Mononuclear cell (primary cell): ENCODE results near the gene WSCD1. TPM values are rescaled to one million over a fixed set of nuclear protein-coding genes. Genes with fewer than 3 reads are reported as not detected.

ENCODE experiments used
- H3K27me3 ChIP-seq: 2 replicates; pipeline ENCODE4 v1.6.0; 2011; ENCODE audit warnings: low read length, control low read depth; ENCODE audit not compliant: insufficient read depth
- H3K4me1 ChIP-seq: 2 replicates; pipeline ENCODE4 v1.5.1; 2011; ENCODE audit warnings: mild to moderate bottlenecking, low read length, control low read depth; ENCODE audit not compliant: insufficient read depth
- H3K4me3 ChIP-seq: 2 replicates; pipeline ENCODE4 v1.5.1; 2011; ENCODE audit warnings: mild to moderate bottlenecking, low read length, moderate library complexity
- H3K9me3 ChIP-seq: 2 replicates; pipeline ENCODE4 v1.5.1; 2011; ENCODE audit warnings: low read depth, mild to moderate bottlenecking, control low read depth, low read length
- total RNA-seq: library from RNA; depleted of rRNA; stranded (reverse); fragments of >200 nt; gene quantifications from one replicate; pipeline ENCODE4 v1.2.3, GENCODE V29; 2012

Gene WSCD1
- total RNA-seq, 1 donor = 0.21 TPM

DNA sequence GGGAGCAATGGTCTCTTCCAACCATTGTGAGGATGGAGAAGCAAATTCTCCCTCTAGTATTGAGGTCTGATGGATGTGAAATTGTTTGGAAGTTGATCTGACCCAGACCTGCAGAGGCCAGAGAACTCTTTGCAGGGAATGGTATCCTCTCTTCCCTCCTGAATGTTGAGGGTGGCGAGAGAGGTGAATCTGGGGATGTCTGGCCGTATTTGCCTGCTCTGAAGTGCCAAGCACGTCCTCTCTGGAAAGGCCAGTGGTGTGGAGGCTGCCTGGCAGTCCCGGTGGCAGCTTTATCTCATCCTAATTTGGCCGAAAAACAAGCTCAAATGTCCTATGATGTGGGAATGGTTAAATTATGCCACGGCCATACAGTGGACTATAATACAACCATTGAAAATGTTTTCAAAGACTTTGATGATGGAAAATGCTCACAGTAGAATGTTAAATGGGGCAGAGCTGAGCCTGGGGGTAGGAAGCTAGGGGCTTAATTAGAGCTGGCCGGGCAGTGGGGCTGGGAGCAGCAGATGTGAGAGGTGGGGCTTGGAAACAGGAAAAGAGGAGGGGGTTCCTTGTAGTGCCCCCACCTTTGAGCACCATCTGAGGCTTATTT, 30.8 kb downstream of the WSCD1 start:
- H3K27me3 ChIP-seq = no peaks in the 10 kb centered on the region
- H3K9me3 ChIP-seq = no peaks in the 10 kb centered on the region
- no peaks in the 10 kb centered on the region for H3K4me1 ChIP-seq
- H3K4me3 ChIP-seq = no peak overlapping the region

DNA sequence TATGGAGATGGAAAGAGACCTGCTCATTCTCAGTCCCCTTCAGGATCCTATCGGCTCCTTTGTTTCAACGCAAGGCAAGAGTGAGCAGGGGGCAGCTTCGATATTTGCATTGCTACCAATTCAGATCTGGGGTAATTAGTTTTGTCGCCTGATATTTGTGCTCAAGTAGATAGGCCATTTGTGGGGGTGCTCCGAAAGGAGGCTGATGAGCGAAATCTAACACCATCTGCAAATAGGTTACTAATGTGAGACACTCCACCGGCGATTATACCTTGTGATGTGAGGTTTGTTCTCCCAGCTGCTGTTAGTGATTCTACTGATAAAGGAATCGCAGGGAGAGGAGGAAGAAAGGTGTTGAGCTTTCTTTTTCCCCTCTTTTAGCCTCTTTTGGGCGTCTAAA, 31.5 kb downstream of the WSCD1 start:
- Histone ChIP-seq H3K4me1 (no peaks in the 10 kb centered on the region), H3K4me3 (no peak overlapping the region), H3K9me3 (no peaks in the 10 kb centered on the region), H3K27me3 (no peaks in the 10 kb centered on the region)

DNA sequence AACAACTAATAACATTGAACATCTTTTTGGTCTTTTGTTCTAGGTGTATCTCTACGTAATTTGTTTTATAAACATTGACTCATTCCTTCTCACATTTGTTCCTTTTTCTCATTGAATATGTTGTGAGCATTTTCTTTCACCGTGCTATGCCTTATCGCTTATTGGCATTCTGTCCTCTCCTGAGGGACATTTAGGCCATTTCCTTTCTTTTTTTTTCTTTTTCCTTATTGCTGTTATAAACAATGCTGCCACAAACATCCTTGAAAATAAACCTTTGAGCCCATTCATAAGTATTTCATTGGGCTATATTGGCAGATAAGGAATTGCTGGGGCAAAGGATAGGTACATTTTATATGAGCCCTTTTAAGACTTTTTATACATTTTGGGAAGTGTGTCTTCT, 32.4 kb downstream of the WSCD1 start:
- Histone ChIP-seq H3K4me1 (no peaks in the 10 kb centered on the region), H3K27me3 (no peaks in the 10 kb centered on the region), H3K9me3 (no peaks in the 10 kb centered on the region), H3K4me3 (no peak overlapping the region)

DNA sequence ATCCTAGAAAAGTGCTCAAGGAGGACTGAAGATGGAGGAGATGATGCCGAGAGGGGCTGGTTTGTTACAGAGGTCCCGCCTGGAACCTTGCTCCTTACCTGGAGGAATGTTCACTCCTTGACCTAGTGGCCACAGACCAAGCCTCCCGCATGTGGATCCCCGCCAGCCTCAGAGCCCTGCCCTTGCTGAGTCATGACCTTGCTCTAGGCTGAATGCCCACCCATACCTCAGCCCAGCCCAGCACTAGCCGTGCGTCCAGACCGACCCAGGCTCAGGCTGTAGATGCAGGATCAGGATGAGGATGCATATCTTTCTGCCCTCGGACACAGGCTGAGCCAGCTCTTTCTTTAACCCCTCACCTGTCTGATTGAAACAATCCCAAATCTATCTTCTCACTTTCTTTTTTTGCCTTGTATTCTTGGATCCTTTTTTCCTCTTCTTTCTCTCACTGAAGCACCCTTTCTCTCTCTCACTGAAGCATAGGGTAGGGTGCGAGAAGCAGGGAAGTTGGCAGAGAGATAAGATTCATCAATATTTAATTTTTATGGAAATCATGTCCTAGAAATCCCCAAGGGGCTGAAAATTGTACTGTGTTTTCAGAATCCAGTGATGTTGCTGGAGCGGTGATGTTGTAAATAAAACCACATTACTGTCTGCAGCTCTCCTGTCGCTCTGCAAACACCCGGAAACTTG, 34.9 kb downstream of the WSCD1 start:
- H3K4me3 ChIP-seq = no peak overlapping the region
- no peaks in the 10 kb centered on the region for H3K9me3 ChIP-seq
- H3K27me3 ChIP-seq = no peaks in the 10 kb centered on the region
- no peaks in the 10 kb centered on the region for H3K4me1 ChIP-seq

DNA sequence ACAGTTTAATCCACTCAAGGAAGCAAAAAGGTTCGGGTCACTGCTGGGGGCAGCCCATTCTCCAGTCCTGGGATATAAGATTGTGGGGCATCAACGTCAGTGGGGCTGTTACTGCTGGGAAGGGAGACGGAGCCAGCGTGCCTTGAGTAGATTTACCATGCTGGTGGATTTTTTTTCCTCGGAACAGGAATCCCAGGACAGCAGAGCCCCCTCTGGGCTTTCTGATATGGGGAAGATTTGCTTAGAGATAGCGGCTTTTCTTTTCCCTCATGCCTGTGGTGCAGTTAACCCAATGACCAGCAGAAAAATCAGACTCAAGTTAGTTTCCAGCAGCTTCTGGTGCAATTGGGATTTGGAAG, 35.4 kb downstream of the WSCD1 start:
- Histone ChIP-seq H3K4me1 (no peaks in the 10 kb centered on the region), H3K4me3 (no peak overlapping the region), H3K27me3 (no peaks in the 10 kb centered on the region), H3K9me3 (no peaks in the 10 kb centered on the region)

DNA sequence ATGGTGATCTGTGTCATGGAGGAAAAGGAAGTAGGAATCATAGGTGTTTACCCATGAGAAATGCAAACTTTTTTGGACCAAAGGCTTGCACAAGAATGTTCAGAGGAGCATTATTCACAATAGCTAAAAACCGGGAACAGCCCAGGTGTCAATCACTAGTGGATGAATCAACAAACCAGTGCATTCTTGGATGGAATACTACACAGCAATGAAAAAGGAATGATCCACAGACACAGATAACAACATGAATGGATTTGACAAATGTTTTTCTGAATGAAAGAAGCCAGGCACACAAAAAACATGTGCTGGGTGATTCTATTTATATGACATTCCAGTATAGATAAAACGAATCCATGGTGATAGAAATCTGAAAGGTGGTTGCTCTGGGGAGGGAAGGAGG, 36.0 kb downstream of the WSCD1 start:
- H3K27me3 ChIP-seq = no peaks in the 10 kb centered on the region

DNA sequence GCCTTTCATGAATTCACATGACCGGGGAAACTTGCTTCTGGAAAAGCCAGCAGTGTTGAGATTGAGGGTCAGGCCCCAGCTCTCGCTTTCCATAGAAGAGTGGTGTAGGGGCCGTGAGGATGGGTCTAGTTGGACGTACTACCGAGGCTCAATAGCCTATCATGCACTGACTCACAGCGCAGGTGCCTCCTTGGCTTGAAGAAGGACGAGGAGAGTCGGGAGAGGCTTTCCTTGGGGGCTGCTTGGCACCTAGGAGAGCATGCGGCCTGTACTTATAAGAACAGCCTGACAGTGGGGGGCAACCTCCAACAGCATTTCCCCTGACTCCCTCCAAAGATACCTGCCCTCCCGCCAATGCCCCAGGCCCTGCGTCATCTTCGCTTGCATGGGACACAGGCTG, 37.6 kb downstream of the WSCD1 start:
- no peak overlapping the region for H3K4me3 ChIP-seq
- H3K27me3 ChIP-seq = no peaks in the 10 kb centered on the region
- no peaks in the 10 kb centered on the region for H3K9me3 ChIP-seq

More for the DNA sequence above, 36.0 kb downstream of the WSCD1 start:
- Histone ChIP-seq H3K9me3 (no peaks in the 10 kb centered on the region), H3K4me1 (no peaks in the 10 kb centered on the region), H3K4me3 (no peak overlapping the region)

DNA sequence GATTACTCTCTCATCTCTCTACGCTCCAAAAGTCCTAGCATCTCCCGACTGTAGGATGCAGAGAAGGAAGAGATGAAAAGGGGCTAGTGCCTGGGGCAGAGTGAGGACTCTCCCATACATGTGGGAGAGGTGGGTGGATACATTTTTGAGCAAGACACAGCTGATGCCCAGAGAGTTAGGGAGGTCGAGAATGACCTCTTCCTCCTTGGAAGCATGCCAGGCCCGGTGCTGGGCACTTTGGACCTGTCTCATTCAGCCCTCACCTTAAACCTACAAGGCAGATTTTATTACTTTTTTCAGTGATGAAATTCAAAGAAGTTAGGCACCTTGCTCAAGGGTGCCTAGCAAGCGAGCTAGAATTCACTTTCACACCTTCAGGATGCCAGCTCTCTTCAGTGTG, 38.2 kb downstream of the WSCD1 start:
- Histone ChIP-seq H3K4me1 (no peaks in the 10 kb centered on the region), H3K4me3 (no peak overlapping the region), H3K9me3 (no peaks in the 10 kb centered on the region), H3K27me3 (no peaks in the 10 kb centered on the region)

More for the DNA sequence above, 37.6 kb downstream of the WSCD1 start:
- H3K4me1 ChIP-seq = no peaks in the 10 kb centered on the region

DNA sequence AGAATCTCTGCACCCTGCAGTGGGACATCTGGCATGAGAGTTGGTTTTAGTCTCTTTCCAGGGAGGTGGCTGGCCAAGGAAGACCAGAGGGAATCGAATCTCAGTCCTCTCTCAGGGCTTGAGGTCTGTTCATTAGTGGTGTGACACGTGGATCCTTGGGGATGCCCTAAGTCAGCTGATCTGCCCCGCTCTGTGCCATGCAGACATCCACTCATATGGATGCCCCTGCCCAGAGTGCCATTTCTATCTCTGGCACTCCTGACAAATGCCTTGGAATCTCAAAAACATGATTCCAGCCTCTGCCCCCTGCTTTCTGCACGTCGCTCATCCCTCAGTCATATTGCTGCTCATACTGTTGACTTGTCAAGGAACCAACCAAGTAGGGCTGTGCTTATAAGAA, 38.8 kb downstream of the WSCD1 start:
- H3K4me3 ChIP-seq = no peak overlapping the region

DNA sequence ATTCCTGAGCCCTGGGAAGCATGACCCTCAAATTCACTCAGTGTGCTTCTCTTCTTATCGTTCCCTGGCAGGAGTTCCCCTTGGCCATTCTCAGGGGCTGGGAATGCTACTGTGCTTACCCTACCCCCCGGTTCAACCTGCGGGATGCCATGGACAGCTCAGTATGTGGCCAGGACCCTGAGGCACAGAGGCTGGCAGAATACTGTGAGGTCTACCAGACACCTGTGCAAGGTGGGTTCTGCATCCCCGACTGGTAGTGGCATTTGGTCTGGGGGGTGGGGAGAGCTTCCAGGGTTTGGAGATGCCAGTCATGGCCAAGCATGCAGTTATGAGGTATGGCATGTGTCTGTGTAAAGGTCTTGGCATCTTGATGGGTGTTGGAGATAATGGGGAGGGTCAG, 39.4 kb downstream of the WSCD1 start:
- Histone ChIP-seq H3K4me3 (no peak overlapping the region), H3K9me3 (no peaks in the 10 kb centered on the region), H3K4me1 (no peaks in the 10 kb centered on the region), H3K27me3 (no peaks in the 10 kb centered on the region)

More for the DNA sequence above, 38.8 kb downstream of the WSCD1 start:
- H3K27me3 ChIP-seq = no peaks in the 10 kb centered on the region
- no peaks in the 10 kb centered on the region for H3K9me3 ChIP-seq
- H3K4me1 ChIP-seq = no peaks in the 10 kb centered on the region

DNA sequence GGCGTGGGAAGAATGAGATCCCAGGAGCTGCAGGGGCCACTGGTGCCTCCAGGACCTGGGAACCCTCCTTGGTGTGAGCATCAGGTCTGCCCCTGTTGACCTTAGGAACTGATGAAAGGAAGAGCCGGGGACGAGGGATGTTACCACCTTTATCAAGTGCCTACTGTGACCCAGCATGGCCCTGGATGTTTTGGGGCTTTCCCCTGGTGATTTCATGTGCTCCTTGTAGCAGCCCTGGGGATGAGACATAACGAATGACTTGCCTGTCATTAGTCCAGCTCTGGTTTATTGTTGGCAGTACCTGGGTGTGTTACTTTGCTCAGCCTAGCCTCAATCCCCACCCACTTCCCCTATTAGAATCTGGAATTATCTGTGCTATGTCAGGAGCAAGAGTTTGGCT, 39.9 kb downstream of the WSCD1 start:
- Histone ChIP-seq H3K4me1 (no peaks in the 10 kb centered on the region), H3K4me3 (no peak overlapping the region), H3K9me3 (no peaks in the 10 kb centered on the region), H3K27me3 (no peaks in the 10 kb centered on the region)

DNA sequence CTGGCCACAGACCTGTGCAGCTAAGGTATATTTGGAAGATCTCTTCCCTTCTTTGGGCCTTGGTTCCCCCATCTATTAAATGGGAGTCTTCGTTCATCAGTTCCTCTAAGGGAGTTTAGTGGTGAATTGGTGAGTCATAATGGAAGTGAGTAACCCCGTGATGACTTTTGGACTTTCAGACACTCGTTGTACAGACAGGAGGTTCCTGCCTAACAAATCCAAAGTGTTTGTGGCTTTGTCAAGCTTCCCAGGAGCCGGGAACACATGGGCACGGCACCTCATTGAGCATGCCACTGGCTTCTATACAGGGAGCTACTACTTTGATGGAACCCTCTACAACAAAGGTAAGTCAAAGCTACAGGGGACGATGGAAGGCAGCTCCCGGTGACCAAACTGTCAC, 40.4 kb downstream of the WSCD1 start:
- Histone ChIP-seq H3K4me1 (no peaks in the 10 kb centered on the region), H3K27me3 (no peaks in the 10 kb centered on the region), H3K9me3 (no peaks in the 10 kb centered on the region), H3K4me3 (no peak overlapping the region)

DNA sequence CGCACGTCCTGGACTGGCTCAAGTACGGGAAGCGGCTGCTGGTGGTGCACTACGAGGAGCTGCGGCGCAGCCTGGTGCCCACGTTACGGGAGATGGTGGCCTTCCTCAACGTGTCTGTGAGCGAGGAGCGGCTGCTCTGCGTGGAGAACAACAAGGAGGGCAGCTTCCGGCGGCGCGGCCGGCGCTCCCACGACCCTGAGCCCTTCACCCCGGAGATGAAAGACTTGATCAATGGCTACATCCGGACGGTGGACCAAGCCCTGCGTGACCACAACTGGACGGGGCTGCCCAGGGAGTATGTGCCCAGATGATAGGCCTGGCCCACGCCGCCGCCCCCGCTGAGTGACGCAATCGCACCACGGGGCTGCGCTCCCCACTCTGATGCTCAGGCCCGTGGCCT, 50.2 kb downstream of the WSCD1 start:
- H3K4me3 ChIP-seq = no peak overlapping the region
- H3K4me1 ChIP-seq = no peaks in the 10 kb centered on the region
- H3K27me3 ChIP-seq = no peaks in the 10 kb centered on the region
- no peaks in the 10 kb centered on the region for H3K9me3 ChIP-seq

DNA sequence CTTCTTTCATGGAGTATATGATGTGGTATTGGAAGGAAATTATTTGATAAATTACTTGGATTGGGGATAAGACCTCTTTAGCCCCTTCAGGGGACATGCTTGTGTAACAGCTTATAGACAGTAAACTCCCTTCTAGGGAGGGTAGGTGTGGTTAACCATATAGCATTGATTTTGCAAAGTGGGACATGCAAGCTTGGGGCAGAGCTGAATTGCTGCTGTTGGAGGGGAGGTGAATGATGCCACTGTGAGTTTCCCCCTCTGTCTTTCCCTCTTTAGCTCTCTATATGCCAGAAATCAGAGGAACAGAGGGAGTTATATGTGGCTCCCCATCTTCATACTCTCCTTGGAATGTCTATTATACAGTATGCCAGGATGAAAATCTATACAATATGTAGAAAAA, 54.7 kb downstream of the WSCD1 start:
- Histone ChIP-seq H3K9me3 (no peaks in the 10 kb centered on the region), H3K27me3 (no peaks in the 10 kb centered on the region), H3K4me1 (no peaks in the 10 kb centered on the region), H3K4me3 (no peak overlapping the region)

DNA sequence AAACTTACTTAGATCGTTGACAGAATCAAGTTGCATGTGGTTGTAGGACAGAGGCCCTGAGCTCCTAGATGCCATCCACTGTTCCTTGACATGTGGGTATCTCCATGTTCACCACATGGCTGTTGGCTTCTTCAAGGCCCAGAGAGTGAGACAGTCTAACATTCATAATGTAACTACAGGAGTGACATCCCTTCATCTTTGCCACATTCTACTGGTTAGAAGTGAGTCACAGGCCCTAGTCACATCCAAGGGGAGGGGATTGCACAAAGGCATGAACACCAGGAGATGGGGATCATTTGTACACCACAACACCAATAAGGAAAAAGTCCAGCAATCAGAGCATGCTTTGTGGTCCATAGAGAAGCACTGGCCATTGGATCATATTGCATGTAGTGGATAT, 56.6 kb downstream of the WSCD1 start:
- H3K4me1 ChIP-seq = no peaks in the 10 kb centered on the region
- no peaks in the 10 kb centered on the region for H3K9me3 ChIP-seq
- H3K4me3 ChIP-seq = no peak overlapping the region
- no peaks in the 10 kb centered on the region for H3K27me3 ChIP-seq

DNA sequence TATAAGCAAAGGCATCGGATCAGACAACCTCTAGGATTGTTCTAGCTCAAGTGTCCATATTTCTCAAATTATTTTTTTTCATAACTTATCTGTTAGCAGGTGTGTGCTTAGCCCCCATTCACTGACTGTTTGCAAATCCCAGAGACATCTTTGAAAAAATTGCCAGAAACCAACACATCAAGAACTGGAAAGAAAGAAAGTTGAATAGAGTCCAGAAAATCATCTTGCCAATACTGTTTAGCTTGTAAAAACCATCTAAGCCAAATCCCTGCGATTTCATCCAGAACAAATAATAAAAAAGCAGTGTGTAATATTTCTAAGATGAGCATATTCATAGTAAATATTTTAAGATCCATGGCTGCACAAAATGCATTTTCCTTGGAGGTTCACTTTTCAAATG, 64.5 kb downstream of the WSCD1 start:
- Histone ChIP-seq H3K4me1 (no peaks in the 10 kb centered on the region), H3K9me3 (no peaks in the 10 kb centered on the region), H3K4me3 (no peak overlapping the region), H3K27me3 (no peaks in the 10 kb centered on the region)
